HepG2 (cell line): Measurements from ENCODE around the gene TARDBP. TPM values are rescaled to one million over a fixed set of nuclear protein-coding genes. Genes with fewer than 3 reads are reported as not detected.

Experiments
- ATF7-NPFF ChIP-seq: sonication (generic); formaldehyde crosslinking; IDR thresholded peaks from 2 replicates; pipeline ENCODE4 v1.8.1; 2023; ENCODE audit warnings: mild to moderate bottlenecking, low read depth, missing genetic modification reagents, moderate library complexity
- EEA1 ChIP-seq: sonication (generic); formaldehyde crosslinking; IDR thresholded peaks from 2 replicates; pipeline ENCODE4 v1.5.1; 2020; ENCODE audit warnings: mild to moderate bottlenecking, missing genetic modification reagents, borderline replicate concordance
- EZH2 ChIP-seq: conservative IDR thresholded peaks from 2 replicates; pipeline ENCODE4 v1.6.1; 2012; ENCODE audit warnings: mild to moderate bottlenecking, low read depth, low read length, moderate library complexity
- GABPA ChIP-seq, 2 experiments: IDR thresholded peaks; 2 replicates each; pipeline ENCODE4 v1.6.1; 2011 to 2016; ENCODE audit warnings: low read depth in 2 of 2, low read length in 1 of 2, missing biosample characterization in 1 of 2, missing genetic modification characterization in 1 of 2
- GZF1 ChIP-seq: sonication (generic); formaldehyde crosslinking; IDR thresholded peaks from 2 replicates; pipeline ENCODE4 v1.5.1; 2020; ENCODE audit warnings: mild to moderate bottlenecking, missing genetic modification reagents
- HDAC1 ChIP-seq: sonication (generic); formaldehyde crosslinking; IDR thresholded peaks from 2 replicates; pipeline ENCODE4 v1.5.1; 2020; ENCODE audit warnings: mild to moderate bottlenecking, missing genetic modification reagents
- HMG20A ChIP-seq: IDR thresholded peaks from 2 replicates; pipeline ENCODE4 v1.6.1; 2016; ENCODE audit warnings: borderline replicate concordance
- HMG20B ChIP-seq: conservative IDR thresholded peaks from 2 replicates; pipeline ENCODE4 v1.6.1; 2016; ENCODE audit warnings: missing genetic modification reagents, missing compliant biosample characterization
- JDP2 ChIP-seq: sonication (generic); formaldehyde crosslinking; IDR thresholded peaks from 2 replicates; pipeline ENCODE4 v1.8.1; 2022; ENCODE audit warnings: missing genetic modification reagents, borderline replicate concordance
- JUN ChIP-seq: sonication (generic); formaldehyde crosslinking; IDR thresholded peaks from 2 replicates; pipeline ENCODE4 v1.4.0; 2020; ENCODE audit warnings: mild to moderate bottlenecking, missing genetic modification reagents
- NBN ChIP-seq: fragments of 450-650 bp; conservative IDR thresholded peaks from 2 replicates; pipeline ENCODE4 v1.6.1; 2017
- NFIC ChIP-seq: IDR thresholded peaks from 2 replicates; pipeline ENCODE4 v1.6.1; 2012; ENCODE audit warnings: mild to moderate bottlenecking, low read length, inconsistent platforms
- REL ChIP-seq: sonication (generic); formaldehyde crosslinking; conservative IDR thresholded peaks from 2 replicates; pipeline ENCODE4 v1.8.0; 2022; ENCODE audit warnings: mild to moderate bottlenecking, missing genetic modification reagents, moderate library complexity
- SRF ChIP-seq: IDR thresholded peaks from 2 replicates; pipeline ENCODE4 v1.6.1; 2011; ENCODE audit warnings: mild to moderate bottlenecking, low read depth, low read length, moderate library complexity
- SUZ12 ChIP-seq: fragments of 150-350 bp; IDR thresholded peaks from 2 replicates; pipeline ENCODE4 v1.6.1; 2014; ENCODE audit warnings: low read depth, low read length
- YEATS4 ChIP-seq: sonication (generic); formaldehyde crosslinking; IDR thresholded peaks from 2 replicates; pipeline ENCODE4 v1.4.0; 2020; ENCODE audit warnings: missing genetic modification reagents, borderline replicate concordance
- ZFX ChIP-seq: sonication (generic); formaldehyde crosslinking; IDR thresholded peaks from 2 replicates; pipeline ENCODE4 v1.4.0; 2020; ENCODE audit warnings: mild to moderate bottlenecking, low read depth, missing genetic modification reagents, moderate library complexity
- ZMAT3 ChIP-seq: sonication (generic); formaldehyde crosslinking; conservative IDR thresholded peaks from 2 replicates; pipeline ENCODE4 v1.7.0; 2021; ENCODE audit warnings: missing genetic modification reagents
- ZNF234 ChIP-seq: sonication (generic); formaldehyde crosslinking; conservative IDR thresholded peaks from 2 replicates; pipeline ENCODE4 v1.5.1; 2020; ENCODE audit warnings: mild to moderate bottlenecking, missing genetic modification reagents
- ZNF263 ChIP-seq: sonication (generic); formaldehyde crosslinking; IDR thresholded peaks from 2 replicates; pipeline ENCODE4 v1.4.0; 2020; ENCODE audit warnings: missing genetic modification reagents
- ZNF451 ChIP-seq: sonication (generic); formaldehyde crosslinking; IDR thresholded peaks from 2 replicates; pipeline ENCODE4 v1.5.0; 2020; ENCODE audit warnings: mild to moderate bottlenecking, missing genetic modification reagents
- ZNF841 ChIP-seq: sonication (generic); formaldehyde crosslinking; IDR thresholded peaks from 2 replicates; pipeline ENCODE4 v1.8.1; 2023; ENCODE audit warnings: missing genetic modification reagents, borderline replicate concordance
- polyA plus RNA-seq, 8 experiments: library from polyadenylated mRNA; depleted of rRNA in 3 of 8; stranded (reverse) in 7 of 8; unstranded in 1 of 8; fragments of >200 nt; fragmentation: Illumina TruSeq in 4 of 8; extraction: Trizol in 4 of 8; gene quantifications; 2 replicates each; pipeline versions ENCODE4 v1.2.1 to v1.2.3, GENCODE V29; 2011 to 2016; ENCODE audit warnings: low read depth in 4 of 8, missing spikeins in 1 of 8, mixed read lengths in 1 of 8; ENCODE audit not compliant: insufficient read depth in 1 of 8
- total RNA-seq, 5 experiments: library from RNA; depleted of rRNA; stranded (reverse); fragments of >200 nt; fragmentation: Illumina TruSeq; extraction: Trizol; gene quantifications; 2 replicates each; pipeline ENCODE4 v1.2.3, GENCODE V29; 2016; ENCODE audit warnings: low read depth in 1 of 5
- TF ChIP-seq, protein P1 (sequence below): sonication (generic); formaldehyde crosslinking; IDR thresholded peaks from 2 replicates; pipeline ENCODE4 v1.9.0; 2021; ENCODE audit warnings: missing genetic modification reagents, mild to moderate bottlenecking, borderline replicate concordance
- TF ChIP-seq, protein P2 (sequence below): sonication (generic); formaldehyde crosslinking; IDR thresholded peaks from 2 replicates; pipeline ENCODE4 v1.5.0; 2020; ENCODE audit warnings: missing genetic modification reagents, mild to moderate bottlenecking, borderline replicate concordance
- TF ChIP-seq, protein P3 (sequence below): fragments of 450-650 bp; IDR thresholded peaks from 2 replicates; pipeline ENCODE4 v1.6.1; 2016
- TF ChIP-seq, protein P4 (sequence below): sonication (generic); formaldehyde crosslinking; IDR thresholded peaks from 2 replicates; pipeline ENCODE4 v1.5.0; 2020; ENCODE audit warnings: mild to moderate bottlenecking, missing genetic modification reagents, borderline replicate concordance

The TARDBP gene
- total and polyA plus RNA-seq, 2 of the 13 experiments (the other 11 are each of a cell fraction or from before 2014, with no cell fraction given): 62.4 to 93.0 TPM

DNA sequence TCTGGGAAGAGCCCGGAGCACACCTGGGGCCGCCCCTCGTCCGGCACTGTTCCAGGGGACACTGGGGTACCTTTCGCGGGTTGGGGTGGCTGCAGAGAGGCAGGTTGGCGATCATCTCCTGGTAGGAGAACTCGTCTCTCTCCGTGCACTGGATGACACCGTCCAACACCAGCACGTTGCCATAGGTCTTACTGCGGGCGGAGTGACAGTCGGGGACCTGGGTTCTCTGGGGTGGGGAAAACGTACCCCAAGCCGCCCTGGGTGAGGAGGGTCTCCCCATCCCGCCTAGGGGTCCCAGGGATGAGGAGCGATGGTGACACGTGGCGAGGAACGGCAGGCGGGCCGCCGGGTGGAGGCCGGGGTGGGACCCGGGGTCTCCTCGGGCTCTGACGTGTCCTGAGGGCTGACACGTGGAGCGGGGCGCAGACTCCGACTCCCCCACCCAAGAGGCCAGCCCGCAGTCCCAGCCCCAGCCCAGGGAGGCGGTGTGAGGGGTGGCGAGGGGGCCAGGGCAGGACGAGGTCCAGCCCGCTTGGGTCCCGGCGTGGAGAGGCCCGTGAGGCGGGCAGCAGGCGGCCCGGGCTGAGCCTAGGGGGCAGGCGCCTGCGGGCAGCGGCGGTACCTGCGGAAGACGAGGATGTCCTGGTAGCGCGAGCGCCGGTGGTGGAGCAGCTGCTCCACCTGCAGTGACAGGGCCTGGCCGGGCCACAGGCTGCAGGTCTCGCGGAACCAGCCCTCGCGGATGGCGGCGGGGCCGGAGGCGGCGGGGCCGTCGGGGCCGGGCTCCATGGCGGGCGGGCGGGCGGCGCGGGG, 46.9 kb downstream of the TARDBP start (continued):
- TF ChIP-seq, protein P1, sequence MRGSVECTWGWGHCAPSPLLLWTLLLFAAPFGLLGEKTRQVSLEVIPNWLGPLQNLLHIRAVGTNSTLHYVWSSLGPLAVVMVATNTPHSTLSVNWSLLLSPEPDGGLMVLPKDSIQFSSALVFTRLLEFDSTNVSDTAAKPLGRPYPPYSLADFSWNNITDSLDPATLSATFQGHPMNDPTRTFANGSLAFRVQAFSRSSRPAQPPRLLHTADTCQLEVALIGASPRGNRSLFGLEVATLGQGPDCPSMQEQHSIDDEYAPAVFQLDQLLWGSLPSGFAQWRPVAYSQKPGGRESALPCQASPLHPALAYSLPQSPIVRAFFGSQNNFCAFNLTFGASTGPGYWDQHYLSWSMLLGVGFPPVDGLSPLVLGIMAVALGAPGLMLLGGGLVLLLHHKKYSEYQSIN (CRISPR knock-in tag): no peak
- TF ChIP-seq, protein P2, sequence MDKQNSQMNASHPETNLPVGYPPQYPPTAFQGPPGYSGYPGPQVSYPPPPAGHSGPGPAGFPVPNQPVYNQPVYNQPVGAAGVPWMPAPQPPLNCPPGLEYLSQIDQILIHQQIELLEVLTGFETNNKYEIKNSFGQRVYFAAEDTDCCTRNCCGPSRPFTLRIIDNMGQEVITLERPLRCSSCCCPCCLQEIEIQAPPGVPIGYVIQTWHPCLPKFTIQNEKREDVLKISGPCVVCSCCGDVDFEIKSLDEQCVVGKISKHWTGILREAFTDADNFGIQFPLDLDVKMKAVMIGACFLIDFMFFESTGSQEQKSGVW (CRISPR knock-in tag): no peak
- TF ChIP-seq REL (CRISPR knock-in tag) (no peak), EEA1 (CRISPR knock-in tag) (no peak), ZNF451 (CRISPR knock-in tag) (no peak), SRF (no peak), ZNF841 (CRISPR knock-in tag) (no peak), GABPA (IDR thresholded peaks at IDR 0.05; ENCODE audit: low read depth, low read length) (no peak), GABPA (CRISPR knock-in tag; IDR thresholded peaks at IDR 0.05; ENCODE audit: low read depth) (no peak), YEATS4 (CRISPR knock-in tag) (no peak), NFIC (no peak), EZH2 (no peak), ATF7-NPFF (no peak), ZNF234 (CRISPR knock-in tag) (peak; percentile 71; the same call in 1 of the 2 replicates), ZFX (CRISPR knock-in tag) (no peak; the same call in 1 of the 2 replicates), NBN (no peak), SUZ12 (no peak), JDP2 (CRISPR knock-in tag) (no peak), HMG20A (CRISPR knock-in tag) (no peak), JUN (no peak), GZF1 (CRISPR knock-in tag) (no peak), ZMAT3 (CRISPR knock-in tag) (no peak), ZNF263 (CRISPR knock-in tag) (0 out of 2 replicates have a peak, but pooled peaks have one; percentile 27), HMG20B (CRISPR knock-in tag) (no peak), HDAC1 (CRISPR knock-in tag) (peak; percentile 65)
- TF ChIP-seq, protein P3, sequence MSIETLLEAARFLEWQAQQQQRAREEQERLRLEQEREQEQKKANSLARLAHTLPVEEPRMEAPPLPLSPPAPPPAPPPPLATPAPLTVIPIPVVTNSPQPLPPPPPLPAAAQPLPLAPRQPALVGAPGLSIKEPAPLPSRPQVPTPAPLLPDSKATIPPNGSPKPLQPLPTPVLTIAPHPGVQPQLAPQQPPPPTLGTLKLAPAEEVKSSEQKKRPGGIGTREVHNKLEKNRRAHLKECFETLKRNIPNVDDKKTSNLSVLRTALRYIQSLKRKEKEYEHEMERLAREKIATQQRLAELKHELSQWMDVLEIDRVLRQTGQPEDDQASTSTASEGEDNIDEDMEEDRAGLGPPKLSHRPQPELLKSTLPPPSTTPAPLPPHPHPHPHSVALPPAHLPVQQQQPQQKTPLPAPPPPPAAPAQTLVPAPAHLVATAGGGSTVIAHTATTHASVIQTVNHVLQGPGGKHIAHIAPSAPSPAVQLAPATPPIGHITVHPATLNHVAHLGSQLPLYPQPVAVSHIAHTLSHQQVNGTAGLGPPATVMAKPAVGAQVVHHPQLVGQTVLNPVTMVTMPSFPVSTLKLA: peak; percentile 49
- TF ChIP-seq, protein P4, sequence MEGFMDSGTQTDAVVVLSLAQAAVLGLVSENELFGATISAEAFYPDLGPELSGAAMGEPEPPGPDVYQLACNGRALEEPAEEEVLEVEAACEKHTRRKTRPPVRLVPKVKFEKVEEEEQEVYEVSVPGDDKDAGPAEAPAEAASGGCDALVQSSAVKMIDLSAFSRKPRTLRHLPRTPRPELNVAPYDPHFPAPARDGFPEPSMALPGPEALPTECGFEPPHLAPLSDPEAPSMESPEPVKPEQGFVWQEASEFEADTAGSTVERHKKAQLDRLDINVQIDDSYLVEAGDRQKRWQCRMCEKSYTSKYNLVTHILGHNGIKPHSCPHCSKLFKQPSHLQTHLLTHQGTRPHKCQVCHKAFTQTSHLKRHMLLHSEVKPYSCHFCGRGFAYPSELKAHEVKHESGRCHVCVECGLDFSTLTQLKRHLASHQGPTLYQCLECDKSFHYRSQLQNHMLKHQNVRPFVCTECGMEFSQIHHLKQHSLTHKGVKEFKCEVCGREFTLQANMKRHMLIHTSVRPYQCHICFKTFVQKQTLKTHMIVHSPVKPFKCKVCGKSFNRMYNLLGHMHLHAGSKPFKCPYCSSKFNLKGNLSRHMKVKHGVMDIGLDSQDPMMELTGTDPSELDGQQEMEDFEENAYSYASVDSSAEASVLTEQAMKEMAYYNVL (CRISPR knock-in tag): no peak
